Endodermal cell (in vitro differentiated cells): ENCODE measurements around the gene POU2F3. TPM values are rescaled to one million over a fixed set of nuclear protein-coding genes. Genes with fewer than 3 reads are reported as not detected.

Experiments
- DNase-seq: peaks from one replicate; pipeline ENCODE4 v3.0.0-alpha.2; 2017
- H3K27ac ChIP-seq: 2 replicates; pipeline ENCODE4 v1.5.1; 2013; ENCODE audit warnings: mild to moderate bottlenecking, low read depth, low read length, moderate library complexity
- H3K27me3 ChIP-seq: 2 replicates; pipeline ENCODE4 v1.6.1; 2013; ENCODE audit warnings: mild to moderate bottlenecking, low read length, moderate library complexity; ENCODE audit not compliant: insufficient read depth, control insufficient read depth, poor library complexity, severe bottlenecking
- H3K36me3 ChIP-seq: 2 replicates; pipeline ENCODE4 v1.7.0; 2013; ENCODE audit warnings: mild to moderate bottlenecking, low read length, moderate library complexity; ENCODE audit not compliant: control insufficient read depth, insufficient read depth
- H3K4me1 ChIP-seq: one replicate; pipeline ENCODE4 v1.7.0; 2013; ENCODE audit warnings: low read length; ENCODE audit not compliant: control insufficient read depth, insufficient read depth
- H3K4me3 ChIP-seq: 2 replicates; pipeline ENCODE4 v1.5.1; 2013; ENCODE audit warnings: mild to moderate bottlenecking, low read length, moderate library complexity
- H3K9ac ChIP-seq: 2 replicates; pipeline ENCODE4 v1.6.1; 2013; ENCODE audit warnings: mild to moderate bottlenecking, low read length, moderate library complexity; ENCODE audit not compliant: poor library complexity, severe bottlenecking; ENCODE audit errors: extremely low read depth
- H3K9me3 ChIP-seq: 2 replicates; pipeline ENCODE4 v1.6.1; 2013; ENCODE audit warnings: mild to moderate bottlenecking, low read length, moderate library complexity; ENCODE audit not compliant: control insufficient read depth
- H3K27ac Mint-ChIP-seq: 2 replicates; pipeline ENCODE4 v1.8.0; 2020; ENCODE audit warnings: mixed read lengths
- H3K27me3 Mint-ChIP-seq: 2 replicates; pipeline ENCODE4 v1.8.0; 2021; ENCODE audit warnings: mild to moderate bottlenecking, mixed read lengths; ENCODE audit not compliant: insufficient read depth
- H3K36me3 Mint-ChIP-seq: 2 replicates; pipeline ENCODE4 v1.8.0; 2020; ENCODE audit warnings: low read depth, mixed read lengths
- H3K4me1 Mint-ChIP-seq: 2 replicates; pipeline ENCODE4 v1.8.0; 2020; ENCODE audit warnings: mixed read lengths
- H3K4me3 Mint-ChIP-seq: 2 replicates; pipeline ENCODE4 v1.8.0; 2020; ENCODE audit warnings: mild to moderate bottlenecking, moderate library complexity, mixed read lengths
- H3K9me3 Mint-ChIP-seq: 2 replicates; pipeline ENCODE4 v1.8.0; 2020; ENCODE audit warnings: mild to moderate bottlenecking, mixed read lengths
- CTCF ChIP-seq: fragments of 200-600 bp; sonication (generic); conservative IDR thresholded peaks from 2 replicates; pipeline ENCODE4 v1.5.0; 2021; ENCODE audit warnings: antibody characterized with exemption, mild to moderate bottlenecking
- WGBS, 2 experiments: methylation state at CpG; one replicate each; pipeline versions ENCODE4 v1.1.5 to v1.1.7; 2013; ENCODE audit warnings: missing lambda C conversion rate in 2 of 2, mixed read lengths in 1 of 2; ENCODE audit not compliant: insufficient coverage in 1 of 2, insufficient read length in 1 of 2; 5-methylcytosine and 5-hydroxymethylcytosine counted together
- total RNA-seq, 2 donors: library from RNA; stranded (reverse); fragmentation: NEBNext Ultra II Directional in 1 of 2; extraction: Animal tissue kit (Norgen Biotek cat#: 25700) in 1 of 2; gene quantifications; 2 replicates in 1 of 2; 3 replicates in 1 of 2; pipeline ENCODE4 v1.2.1, GENCODE V29; 2021

The POU2F3 gene
- total RNA-seq, 2 donors from 2014 or later = 0.46 TPM; not detected in 1

- no peak for DNase-seq
- Mint-ChIP-seq H3K36me3 (no peaks in the 10 kb centered on the region), H3K27me3 (peaks cover 37% of the 10 kb centered on the region), H3K9me3 (no peaks in the 10 kb centered on the region), H3K4me3 (no peak overlapping the region), H3K27ac (no peak overlapping the region), H3K4me1 (peaks cover 16% of the 10 kb centered on the region)
- Histone ChIP-seq H3K9me3 (no peaks in the 10 kb centered on the region), H3K27ac (no peak overlapping the region), H3K27me3 (peaks cover 16% of the 10 kb centered on the region), H3K9ac (no peak overlapping the region), H3K4me3 (no peak overlapping the region), H3K36me3 (no peaks in the 10 kb centered on the region), H3K4me1 (no peaks in the 10 kb centered on the region)
- no peak for TF ChIP-seq CTCF
- WGBS, 2 experiments = 74 to 81% methylated on average over 8 to 20 of the region's 22 CpGs
Measured at GRCh38 chr11:120224972-120225909, 14.7 kb upstream of the POU2F3 start.

- H3K27me3 Mint-ChIP-seq = peaks cover 35% of the 10 kb centered on the region
- H3K4me3 ChIP-seq = no peak overlapping the region
- no peak overlapping the region for H3K27ac Mint-ChIP-seq
- H3K9me3 ChIP-seq = no peaks in the 10 kb centered on the region
- H3K4me1 Mint-ChIP-seq = peaks cover 6% of the 10 kb centered on the region
- no peaks in the 10 kb centered on the region for H3K36me3 ChIP-seq
- DNase-seq = no peak
- H3K4me1 ChIP-seq = no peaks in the 10 kb centered on the region
- no peak overlapping the region for H3K9ac ChIP-seq
- TF ChIP-seq CTCF = no peak
- H3K4me3 Mint-ChIP-seq = no peak overlapping the region
- no peaks in the 10 kb centered on the region for H3K9me3 Mint-ChIP-seq
- H3K27ac ChIP-seq = no peak overlapping the region
- peaks cover 14% of the 10 kb centered on the region for H3K27me3 ChIP-seq
- H3K36me3 Mint-ChIP-seq = no peaks in the 10 kb centered on the region
- WGBS, 2 experiments = 87 to 100% methylated on average over 3 to 5 of the region's 5 CpGs
Measured at GRCh38 chr11:120226242-120226641, 13.7 kb upstream of the POU2F3 start.

- Histone ChIP-seq H3K27me3 (peaks cover 14% of the 10 kb centered on the region), H3K9ac (no peak overlapping the region), H3K4me1 (no peaks in the 10 kb centered on the region), H3K9me3 (no peaks in the 10 kb centered on the region), H3K27ac (no peak overlapping the region), H3K36me3 (no peaks in the 10 kb centered on the region), H3K4me3 (no peak overlapping the region)
- no peak overlapping the region for H3K4me3 Mint-ChIP-seq
- H3K4me1 Mint-ChIP-seq = peaks cover 3% of the 10 kb centered on the region
- WGBS, 2 experiments = 84 to 86% methylated on average over 12 to 13 of the region's 13 CpGs
- H3K27ac Mint-ChIP-seq = no peak overlapping the region
- DNase-seq = no peak
- H3K36me3 Mint-ChIP-seq = no peaks in the 10 kb centered on the region
- peak; percentile 29 for TF ChIP-seq CTCF
- peaks cover 34% of the 10 kb centered on the region for H3K27me3 Mint-ChIP-seq
- no peaks in the 10 kb centered on the region for H3K9me3 Mint-ChIP-seq
Measured at GRCh38 chr11:120226714-120227113, 13.2 kb upstream of the POU2F3 start.
